Gastroesophageal sphincter (tissue), 4 donors: ENCODE results near the gene UBLCP1. TPM values are rescaled to one million over a fixed set of nuclear protein-coding genes. Genes with fewer than 3 reads are reported as not detected.
"Not testable (repeated sequence)": the region's sequence is repeated elsewhere in the genome, so short reads cannot be mapped to it uniquely, and the experiment has no call there.

Experiments
- ATAC-seq: fragments of 150-250 bp; one replicate; pipeline ENCODE4 v1.9.1; 2016; ENCODE audit warnings: mild to moderate bottlenecking, moderate library complexity
- H3K27ac ChIP-seq, 4 donors: fragments of 200-600 bp; sonication (generic) in 3 of 4; 1 replicate in 3 of 4; 2 replicates in 1 of 4; pipeline ENCODE4 v1.5.1; 2016 to 2019
- H3K27me3 ChIP-seq: fragments of 200-600 bp; sonication (generic); one replicate; pipeline ENCODE4 v1.5.1; 2019
- H3K36me3 ChIP-seq, 2 donors: fragments of 200-600 bp; sonication (generic); one replicate each; pipeline ENCODE4 v1.5.1; 2019; ENCODE audit warnings: control low read depth in 1 of 2
- H3K4me1 ChIP-seq, 3 donors: fragments of 200-600 bp; sonication (generic); 1 replicate in 2 of 3; 2 replicates in 1 of 3; pipeline ENCODE4 v1.5.1; 2016 to 2019; ENCODE audit warnings: control low read depth in 2 of 3
- H3K4me3 ChIP-seq, 2 donors: fragments of 200-600 bp; sonication (generic); one replicate each; pipeline ENCODE4 v1.5.1; 2019; ENCODE audit warnings: mild to moderate bottlenecking in 1 of 2, moderate library complexity in 1 of 2
- H3K9me3 ChIP-seq, 3 donors: fragments of 200-600 bp; sonication (generic); one replicate each; pipeline ENCODE4 v1.5.1; 2017 to 2019; ENCODE audit warnings: control low read depth in 2 of 3
- CTCF ChIP-seq, 4 experiments: fragments of 200-600 bp in 2 of 4; fragments of 450-650 bp in 2 of 4; sonication (generic) in 1 of 4; IDR thresholded peaks; one replicate each; pipeline ENCODE4 v1.5.1; 2017 to 2019; ENCODE audit warnings: antibody characterized with exemption in 4 of 4, mild to moderate bottlenecking in 2 of 4, moderate library complexity in 2 of 4
- EP300 ChIP-seq: sonication (generic); formaldehyde crosslinking; IDR thresholded peaks from one replicate; pipeline ENCODE4 v1.6.1; 2017; ENCODE audit warnings: antibody characterized with exemption, mild to moderate bottlenecking
- POLR2A ChIP-seq, 2 donors: fragments of 450-650 bp; IDR thresholded peaks; one replicate each; pipeline ENCODE4 v1.6.1; 2017; ENCODE audit warnings: antibody characterized with exemption in 2 of 2, mild to moderate bottlenecking in 2 of 2, moderate library complexity in 1 of 2
- POLR2AphosphoS5 ChIP-seq: sonication (generic); formaldehyde crosslinking; IDR thresholded peaks from one replicate; pipeline ENCODE4 v1.6.1; 2017; ENCODE audit warnings: antibody characterized with exemption
- WGBS, 2 donors: methylation state at CpG; one replicate each; pipeline ENCODE4 v1.1.5; 2018; ENCODE audit warnings: low coverage in 1 of 2; 5-methylcytosine and 5-hydroxymethylcytosine counted together
- total RNA-seq, 4 donors: library from RNA; depleted of rRNA; stranded (reverse); fragments of >200 nt; gene quantifications; one replicate each; pipeline ENCODE4 v1.1.0, GENCODE V29; 2016

The UBLCP1 gene
- total RNA-seq, 4 donors from 2014 or later, result 24.1 to 29.3 (median 26.0) TPM

GRCh38 chr5:159226451-159226850, 36.6 kb upstream of the UBLCP1 start:
- Histone ChIP-seq H3K9me3 (no peaks in the 10 kb centered on the region), H3K4me3 (no peak overlapping the region), H3K27ac (no peak overlapping the region), H3K4me1 (no peaks in the 10 kb centered on the region), H3K27me3 (no peaks in the 10 kb centered on the region), H3K36me3 (no peaks in the 10 kb centered on the region)
- no peak for ATAC-seq
- TF ChIP-seq POLR2A (IDR thresholded peaks at IDR 0.05) (no peak), EP300 (no peak)

GRCh38 chr5:159227452-159227851, 35.6 kb upstream of the UBLCP1 start:
- no peaks in the 10 kb centered on the region for H3K9me3 ChIP-seq
- H3K4me1 ChIP-seq, result no peaks in the 10 kb centered on the region
- H3K4me3 ChIP-seq, result no peak overlapping the region
- H3K36me3 ChIP-seq, result no peaks in the 10 kb centered on the region
- H3K27me3 ChIP-seq, result no peaks in the 10 kb centered on the region
- no peak for ATAC-seq
- H3K27ac ChIP-seq, result no peak overlapping the region
- no peak for TF ChIP-seq CTCF (IDR thresholded peaks at IDR 0.05)
- no peak for TF ChIP-seq EP300
- TF ChIP-seq POLR2A (IDR thresholded peaks at IDR 0.05), result no peak
- no peak for TF ChIP-seq POLR2AphosphoS5
- 76% methylated on average over 3 of the region's 3 CpGs; no CpG with 5 or more reads in 1 of the 2 donors for WGBS, 2 donors

- not testable (repeated sequence) for H3K27me3 ChIP-seq, H3K36me3 ChIP-seq, H3K27ac ChIP-seq, H3K4me3 ChIP-seq, H3K9me3 ChIP-seq, H3K4me1 ChIP-seq, ATAC-seq
- WGBS, 2 donors, result 84 to 100% methylated on average over 1 to 3 of the region's 5 CpGs
These were observed 35.0 kb upstream of the UBLCP1 start for GRCh38 chr5:159228097-159228496.

- WGBS, 2 donors, result 32 to 45% methylated on average over 3 of the region's 3 CpGs
- no peak for ATAC-seq
- TF ChIP-seq EP300, result no peak
- TF ChIP-seq CTCF (IDR thresholded peaks at IDR 0.05), result no peak
- TF ChIP-seq POLR2A (IDR thresholded peaks at IDR 0.05), result no peak
- no peak for TF ChIP-seq POLR2AphosphoS5
These were observed 32.4 kb upstream of the UBLCP1 start for GRCh38 chr5:159230657-159231056.

GRCh38 chr5:159231167-159231566, 31.9 kb upstream of the UBLCP1 start:
- no peaks in the 10 kb centered on the region for H3K9me3 ChIP-seq
- H3K4me1 ChIP-seq, result no peaks in the 10 kb centered on the region
- 88 to 96% methylated on average over 1 to 2 of the region's 2 CpGs for WGBS, 2 donors
- H3K36me3 ChIP-seq, result no peaks in the 10 kb centered on the region
- H3K4me3 ChIP-seq, result no peak overlapping the region
- H3K27ac ChIP-seq, result no peak overlapping the region
- no peak for ATAC-seq
- no peak for TF ChIP-seq CTCF (IDR thresholded peaks at IDR 0.05)
- no peak for TF ChIP-seq POLR2A (IDR thresholded peaks at IDR 0.05)
- TF ChIP-seq POLR2AphosphoS5, result no peak
- no peak for TF ChIP-seq EP300
- no peaks in the 10 kb centered on the region for H3K27me3 ChIP-seq

More at GRCh38 chr5:159230657-159231056, 32.4 kb upstream of the UBLCP1 start:
- Histone ChIP-seq H3K9me3 (no peaks in the 10 kb centered on the region), H3K4me1 (no peaks in the 10 kb centered on the region), H3K27me3 (no peaks in the 10 kb centered on the region), H3K36me3 (no peaks in the 10 kb centered on the region), H3K4me3 (no peak overlapping the region), H3K27ac (no peak overlapping the region)

- 89 to 100% methylated on average over 1 of the region's 2 CpGs for WGBS, 2 donors
These were observed 27.1 kb upstream of the UBLCP1 start for GRCh38 chr5:159235871-159236520.

More at GRCh38 chr5:159235871-159236520, 27.1 kb upstream of the UBLCP1 start:
- H3K36me3 ChIP-seq, H3K4me1 ChIP-seq, ATAC-seq, H3K27ac ChIP-seq, H3K9me3 ChIP-seq, H3K27me3 ChIP-seq, H3K4me3 ChIP-seq: not testable (repeated sequence)
